ENCODE measurements around the gene COL9A2. TPM values are rescaled to one million over a fixed set of nuclear protein-coding genes. Genes with fewer than 3 reads are reported as not detected.
"Not testable (repeated sequence)": the region's sequence is repeated elsewhere in the genome, so short reads cannot be mapped to it uniquely, and the experiment has no call there.

The COL9A2 gene
- total RNA-seq = 1 to 10 TPM; 5.4 to 7.3 TPM

DNA sequence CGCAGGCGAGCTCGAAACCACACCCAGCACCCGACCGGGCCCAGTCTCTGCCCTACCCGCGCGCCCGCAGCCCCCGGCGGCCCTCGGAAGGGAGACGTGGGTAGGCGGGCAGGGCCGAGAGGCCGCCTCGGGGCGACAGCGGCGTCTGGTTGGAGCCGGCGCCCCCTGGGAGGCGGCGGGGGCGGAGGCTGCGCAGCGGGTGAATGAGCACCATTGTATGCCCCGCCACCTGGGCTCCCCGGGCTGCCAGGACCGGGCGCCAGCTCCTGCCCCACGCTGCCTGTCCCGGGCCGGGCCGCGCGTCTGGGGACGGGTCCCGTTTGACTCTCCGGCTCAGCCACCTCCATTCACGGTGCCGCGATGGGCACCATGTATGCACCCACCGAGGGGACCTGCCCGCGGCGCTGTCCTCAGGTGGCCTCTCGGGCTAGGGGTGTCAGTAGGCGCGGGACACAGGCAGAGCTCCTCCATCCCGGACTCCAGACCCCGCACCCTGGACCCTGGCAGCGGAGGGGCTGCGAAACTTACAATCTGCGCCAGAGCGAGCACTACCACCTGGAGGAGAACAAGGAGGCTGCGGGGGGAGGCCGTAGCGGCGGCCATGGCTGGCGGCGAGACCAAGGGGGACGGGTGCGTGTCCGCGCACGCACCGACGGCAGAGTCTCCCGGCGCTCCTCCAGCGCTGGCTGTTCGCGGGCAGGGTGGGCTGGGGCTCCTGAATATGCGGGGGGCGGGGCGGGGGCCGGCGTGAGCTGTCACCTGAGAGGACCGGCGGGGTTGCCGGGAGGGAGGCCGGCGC lies at the start of gene COL9A2:
Gene COL9A2 (minus strand): TSS at position 692 of the 799 bp plus-strand sequence. CDS start 89 bp downstream, at position 603.
- H3K9me3 Mint-ChIP-seq = no peaks in the 10 kb centered on the region
- DNase-seq (ENCODE audit: low spot score) (no peak), ATAC-seq (peak; percentile 71 to 81)
- peaks cover 17 to 19% of the 10 kb centered on the region in 2 donors for H3K4me1 Mint-ChIP-seq (ENCODE audit: low read depth in 2 of 2)
- H3K36me3 Mint-ChIP-seq = no peaks in the 10 kb centered on the region
- H3K4me3 Mint-ChIP-seq = peak within 1 kb of the TSS; percentile 85
- H3K27ac Mint-ChIP-seq = peak within 1 kb of the TSS in 1 of 2 donors; percentile 83
- H3K27me3 Mint-ChIP-seq = peaks cover 18 to 19% of the 10 kb centered on the region in 2 donors

DNA sequence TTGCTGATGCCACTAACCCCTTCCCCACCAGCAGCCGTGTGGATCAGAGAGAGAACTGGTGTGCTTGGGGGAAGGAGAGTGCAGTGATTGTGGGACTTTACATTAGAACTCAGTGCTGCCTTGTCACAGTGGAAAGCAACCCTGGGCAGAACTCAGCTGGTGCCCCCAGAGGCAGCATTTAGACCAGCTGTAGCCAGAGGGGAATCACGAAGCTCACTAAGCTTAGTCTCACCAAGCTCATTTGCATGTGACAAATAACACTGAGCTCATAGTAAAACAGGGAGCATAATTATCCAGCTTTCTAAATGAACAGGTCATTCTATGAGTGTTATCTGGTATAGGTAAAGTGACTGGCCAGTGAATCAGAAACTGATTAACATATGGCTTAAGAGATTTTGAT lies 46.6 kb upstream of the COL9A2 start:
- ATAC-seq (peak; percentile 85 to 97), DNase-seq (ENCODE audit: low spot score) (no peak)
- H3K27ac Mint-ChIP-seq = peak overlapping the region; percentile 24 to 40
- H3K4me1 Mint-ChIP-seq (ENCODE audit: low read depth in 2 of 2) = peaks cover 11 to 16% of the 10 kb centered on the region in 2 donors
- peaks cover 9% of the 10 kb centered on the region for H3K36me3 Mint-ChIP-seq
- H3K9me3 Mint-ChIP-seq = peaks cover 3% of the 10 kb centered on the region
- H3K27me3 Mint-ChIP-seq = peaks cover 0 to 3% of the 10 kb centered on the region in 2 donors
- no peak overlapping the region for H3K4me3 Mint-ChIP-seq

DNA sequence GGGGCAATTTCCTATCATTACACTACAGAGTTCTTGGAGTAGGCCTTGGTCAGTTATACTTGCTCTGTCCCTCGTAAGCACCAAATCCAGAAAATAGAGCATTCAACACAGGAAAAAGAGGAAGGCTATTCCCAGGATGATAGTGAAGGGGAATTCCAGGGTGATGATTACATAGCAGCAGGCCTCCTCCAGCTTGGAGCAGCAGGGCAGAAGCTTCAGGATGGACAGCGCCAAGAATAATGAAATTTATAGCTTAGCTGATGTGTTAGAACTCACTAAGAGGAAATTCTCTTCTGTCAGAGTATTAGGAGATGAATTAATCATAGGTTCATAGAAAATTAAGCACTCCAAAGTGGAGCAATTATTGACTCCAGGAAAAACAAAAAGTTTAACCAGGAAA lies 45.6 kb upstream of the COL9A2 start:
- Mint-ChIP-seq H3K27me3 (peaks cover 0 to 3% of the 10 kb centered on the region in 2 donors), H3K4me1 (ENCODE audit: low read depth in 2 of 2) (peaks cover 11 to 16% of the 10 kb centered on the region in 2 donors), H3K27ac (no peak overlapping the region), H3K9me3 (peaks cover 3% of the 10 kb centered on the region), H3K36me3 (peaks cover 12% of the 10 kb centered on the region), H3K4me3 (no peak overlapping the region)
- no peak for DNase-seq (ENCODE audit: low spot score)
- no peak for ATAC-seq

DNA sequence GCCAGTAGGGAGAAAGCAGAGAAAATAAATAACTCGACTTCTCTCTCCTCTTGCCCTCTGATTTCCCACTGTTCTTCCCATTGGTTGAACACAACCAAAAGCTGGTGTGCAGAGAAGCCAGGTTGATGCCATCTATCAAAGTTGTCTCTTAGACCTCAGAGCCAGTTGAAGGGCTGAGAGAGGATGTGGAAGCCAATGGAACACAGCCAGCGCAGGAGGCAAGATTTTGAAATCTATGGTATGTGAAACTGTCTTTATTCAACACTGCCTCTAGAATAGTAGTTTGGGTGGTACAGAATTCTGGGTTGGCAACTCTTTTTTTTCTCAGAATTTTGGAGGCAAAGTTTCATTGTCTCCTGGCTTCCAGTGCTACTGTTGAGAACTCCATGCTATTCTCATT lies 45.1 kb upstream of the COL9A2 start:
- H3K36me3 Mint-ChIP-seq = peaks cover 12% of the 10 kb centered on the region
- H3K27ac Mint-ChIP-seq = no peak overlapping the region
- peaks cover 0 to 3% of the 10 kb centered on the region in 2 donors for H3K27me3 Mint-ChIP-seq
- DNase-seq (ENCODE audit: low spot score) (no peak), ATAC-seq (no peak)
- H3K4me3 Mint-ChIP-seq = no peak overlapping the region
- peaks cover 11 to 16% of the 10 kb centered on the region in 2 donors for H3K4me1 Mint-ChIP-seq (ENCODE audit: low read depth in 2 of 2)
- peaks cover 3% of the 10 kb centered on the region for H3K9me3 Mint-ChIP-seq

DNA sequence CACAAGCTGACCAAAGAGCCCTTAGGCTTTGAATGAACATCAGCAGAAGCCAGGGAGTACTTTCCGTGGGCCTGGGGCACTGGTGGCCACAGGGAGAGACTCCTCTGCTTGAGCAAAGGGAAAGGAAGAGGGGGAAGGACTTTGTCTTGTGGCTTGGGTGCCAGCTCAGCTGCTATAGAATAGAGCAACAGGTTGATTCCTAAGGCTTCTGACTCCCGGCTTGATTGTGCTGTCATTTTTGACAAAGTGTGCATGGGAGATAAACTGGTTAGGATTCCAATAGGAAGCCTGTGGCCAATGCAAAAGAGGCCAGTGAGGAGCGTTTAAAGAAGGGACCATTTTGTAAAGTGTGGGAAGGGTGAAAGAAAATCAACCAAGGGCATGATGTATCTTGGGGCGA lies 44.6 kb upstream of the COL9A2 start:
- Mint-ChIP-seq H3K27ac (no peak overlapping the region), H3K4me3 (no peak overlapping the region), H3K9me3 (peaks cover 3% of the 10 kb centered on the region), H3K27me3 (peaks cover 0 to 3% of the 10 kb centered on the region in 2 donors), H3K36me3 (peaks cover 12% of the 10 kb centered on the region), H3K4me1 (ENCODE audit: low read depth in 2 of 2) (peaks cover 11 to 16% of the 10 kb centered on the region in 2 donors)
- ATAC-seq (no peak), DNase-seq (ENCODE audit: low spot score) (no peak)

DNA sequence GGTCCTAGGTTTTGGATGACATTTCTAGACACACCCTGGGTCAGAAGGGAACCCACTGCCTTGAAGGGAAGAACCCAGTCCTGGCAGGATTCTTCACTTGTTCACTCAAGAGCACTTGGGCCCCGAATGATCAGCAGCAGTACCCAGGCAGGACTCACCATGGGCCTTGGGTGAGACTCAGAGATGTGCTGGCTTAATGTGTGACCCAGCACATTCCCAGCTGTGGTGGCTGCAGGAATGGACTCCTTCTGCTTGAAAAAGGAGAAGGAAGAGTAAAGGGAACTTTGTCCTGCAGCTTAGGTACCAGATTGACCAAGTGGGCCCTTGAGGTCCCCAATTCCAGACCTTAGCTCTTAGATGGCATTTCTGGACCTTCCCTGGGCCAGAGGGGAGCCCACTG lies 44.1 kb upstream of the COL9A2 start:
- no peak overlapping the region for H3K27ac Mint-ChIP-seq
- peaks cover 3% of the 10 kb centered on the region for H3K9me3 Mint-ChIP-seq
- no peak overlapping the region for H3K4me3 Mint-ChIP-seq
- DNase-seq (ENCODE audit: low spot score) = no peak
- peaks cover 11 to 16% of the 10 kb centered on the region in 2 donors for H3K4me1 Mint-ChIP-seq (ENCODE audit: low read depth in 2 of 2)
- H3K36me3 Mint-ChIP-seq = peaks cover 12% of the 10 kb centered on the region
- H3K27me3 Mint-ChIP-seq = peaks cover 0 to 3% of the 10 kb centered on the region in 2 donors
- no peak for ATAC-seq

DNA sequence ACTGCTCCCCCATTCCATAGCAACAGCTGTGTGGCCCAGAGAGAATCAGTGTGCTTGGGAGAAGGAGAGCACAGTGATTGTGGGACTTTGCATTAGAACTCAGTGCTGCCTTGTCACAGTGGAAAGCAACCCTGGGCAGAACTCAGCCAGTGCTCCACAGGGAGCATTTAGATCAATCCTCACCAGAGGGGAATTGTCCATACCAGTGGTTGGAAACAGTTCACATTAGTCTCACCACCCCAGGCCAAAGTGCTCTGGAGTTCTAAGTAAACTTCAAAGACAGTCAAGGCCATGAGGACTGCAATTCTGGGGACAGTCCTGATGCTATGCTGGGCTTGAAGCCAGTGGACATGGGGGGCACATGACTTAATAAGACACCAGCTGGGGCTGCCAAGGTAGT lies 43.5 kb upstream of the COL9A2 start:
- H3K27me3 Mint-ChIP-seq = peaks cover 0 to 6% of the 10 kb centered on the region in 2 donors
- peaks cover 11 to 18% of the 10 kb centered on the region in 2 donors for H3K4me1 Mint-ChIP-seq (ENCODE audit: low read depth in 2 of 2)
- H3K4me3 Mint-ChIP-seq = no peak overlapping the region
- no peak overlapping the region for H3K27ac Mint-ChIP-seq
- ATAC-seq (no peak), DNase-seq (ENCODE audit: low spot score) (no peak)
- H3K36me3 Mint-ChIP-seq = peaks cover 12% of the 10 kb centered on the region
- peaks cover 3% of the 10 kb centered on the region for H3K9me3 Mint-ChIP-seq

DNA sequence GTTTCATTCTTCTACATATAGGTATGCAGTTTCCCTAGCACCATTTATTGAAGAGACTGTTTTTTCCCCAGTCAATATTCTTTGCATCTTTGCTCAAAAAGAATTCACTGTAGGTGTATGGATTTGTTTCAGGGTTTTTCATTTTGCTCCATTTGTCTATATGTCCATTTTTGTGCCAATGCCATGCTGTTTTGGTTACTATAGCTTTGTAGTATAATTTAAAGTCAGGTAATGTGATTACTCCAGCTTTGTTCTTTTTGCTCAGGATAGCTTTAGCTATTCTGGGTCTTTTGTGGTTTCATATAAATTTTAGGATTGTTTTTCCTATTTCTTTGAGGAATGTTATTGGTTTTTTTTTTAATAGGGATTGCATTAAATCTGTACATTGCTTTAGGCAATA lies 40.5 kb upstream of the COL9A2 start:
- Mint-ChIP-seq H3K4me1 (ENCODE audit: low read depth in 2 of 2) (peaks cover 0 to 9% of the 10 kb centered on the region in 2 donors), H3K36me3 (peaks cover 12% of the 10 kb centered on the region), H3K9me3 (peaks cover 3% of the 10 kb centered on the region), H3K27me3 (peaks cover 0 to 6% of the 10 kb centered on the region in 2 donors), H3K4me3 (no peak overlapping the region), H3K27ac (no peak overlapping the region)
- no peak for DNase-seq (ENCODE audit: low spot score)
- ATAC-seq = no peak

DNA sequence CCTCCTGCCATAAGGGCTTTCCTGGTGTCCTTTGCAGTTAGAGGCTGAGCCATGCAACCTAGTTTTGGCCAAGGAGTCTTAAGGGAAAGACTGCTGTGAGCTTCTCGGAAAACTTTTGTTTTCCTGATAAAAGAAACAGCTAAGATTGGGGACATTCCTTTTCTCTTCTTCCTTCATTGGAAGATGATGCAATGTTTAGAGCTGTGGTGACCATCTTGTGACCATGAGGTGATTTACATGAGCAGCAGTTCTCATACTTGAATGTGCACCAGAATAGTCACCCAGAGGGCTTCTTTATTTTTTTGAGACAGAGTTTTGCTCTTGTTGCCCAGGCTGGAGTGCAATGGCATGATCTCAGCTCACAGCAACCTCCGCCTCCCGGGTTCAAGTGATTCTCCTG lies 36.0 kb upstream of the COL9A2 start:
- no peak overlapping the region for H3K4me3 Mint-ChIP-seq
- no peaks in the 10 kb centered on the region for H3K36me3 Mint-ChIP-seq
- peaks cover 0 to 4% of the 10 kb centered on the region in 2 donors for H3K27me3 Mint-ChIP-seq
- H3K9me3 Mint-ChIP-seq = no peaks in the 10 kb centered on the region
- H3K27ac Mint-ChIP-seq = no peak overlapping the region
- ATAC-seq (no peak), DNase-seq (ENCODE audit: low spot score) (no peak)
- peaks cover 0 to 2% of the 10 kb centered on the region in 2 donors for H3K4me1 Mint-ChIP-seq (ENCODE audit: low read depth in 2 of 2)

DNA sequence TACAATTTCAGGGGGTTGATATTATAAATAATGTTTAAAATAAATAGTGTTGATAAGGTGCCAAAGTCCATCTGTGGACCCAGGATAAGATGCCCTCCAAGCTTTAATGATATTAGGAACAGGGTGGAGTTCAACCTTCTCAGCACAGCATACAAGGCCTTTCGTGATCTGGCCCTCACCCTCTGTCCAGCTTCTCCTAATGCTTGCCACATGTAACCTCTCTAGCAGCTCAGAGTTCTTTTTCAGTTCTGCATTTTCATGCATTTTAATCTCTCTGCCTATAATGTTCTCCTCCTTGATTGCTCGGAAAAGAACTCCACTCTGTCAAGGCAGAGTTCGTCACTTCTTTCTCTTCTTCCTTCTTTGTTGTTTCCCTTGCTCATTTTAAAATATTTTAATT lies 35.0 kb upstream of the COL9A2 start:
- H3K27ac Mint-ChIP-seq = no peak overlapping the region
- no peak overlapping the region for H3K4me3 Mint-ChIP-seq
- DNase-seq (ENCODE audit: low spot score) (no peak), ATAC-seq (no peak)
- peaks cover 0 to 4% of the 10 kb centered on the region in 2 donors for H3K27me3 Mint-ChIP-seq
- H3K36me3 Mint-ChIP-seq = no peaks in the 10 kb centered on the region
- H3K4me1 Mint-ChIP-seq (ENCODE audit: low read depth in 2 of 2) = peaks cover 0 to 2% of the 10 kb centered on the region in 2 donors
- H3K9me3 Mint-ChIP-seq = no peaks in the 10 kb centered on the region

DNA sequence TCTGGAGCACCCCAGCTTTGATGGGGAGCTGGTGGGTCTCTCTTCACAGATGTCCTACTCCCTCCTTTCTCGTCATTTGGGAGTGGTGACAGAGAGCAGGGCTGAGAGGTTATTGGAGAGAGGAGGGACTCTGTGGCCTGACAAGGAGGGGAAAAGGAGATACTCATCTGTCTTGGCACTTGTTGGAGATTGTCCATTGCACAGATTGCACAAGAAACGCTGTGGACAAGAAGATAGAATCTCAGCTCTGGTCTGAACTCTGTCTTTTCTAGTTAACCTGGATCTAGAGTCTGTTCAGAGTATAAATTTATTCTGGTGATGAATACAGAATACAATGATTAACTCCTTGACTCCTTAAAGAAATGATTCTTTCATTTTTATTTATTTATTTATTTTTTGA lies 34.0 kb upstream of the COL9A2 start:
- H3K27me3 Mint-ChIP-seq = peaks cover 0 to 3% of the 10 kb centered on the region in 2 donors
- H3K9me3 Mint-ChIP-seq = no peaks in the 10 kb centered on the region
- no peak for DNase-seq (ENCODE audit: low spot score)
- ATAC-seq = no peak
- H3K27ac Mint-ChIP-seq = no peak overlapping the region
- peaks cover 0 to 2% of the 10 kb centered on the region in 2 donors for H3K4me1 Mint-ChIP-seq (ENCODE audit: low read depth in 2 of 2)
- no peak overlapping the region for H3K4me3 Mint-ChIP-seq
- H3K36me3 Mint-ChIP-seq = no peaks in the 10 kb centered on the region

DNA sequence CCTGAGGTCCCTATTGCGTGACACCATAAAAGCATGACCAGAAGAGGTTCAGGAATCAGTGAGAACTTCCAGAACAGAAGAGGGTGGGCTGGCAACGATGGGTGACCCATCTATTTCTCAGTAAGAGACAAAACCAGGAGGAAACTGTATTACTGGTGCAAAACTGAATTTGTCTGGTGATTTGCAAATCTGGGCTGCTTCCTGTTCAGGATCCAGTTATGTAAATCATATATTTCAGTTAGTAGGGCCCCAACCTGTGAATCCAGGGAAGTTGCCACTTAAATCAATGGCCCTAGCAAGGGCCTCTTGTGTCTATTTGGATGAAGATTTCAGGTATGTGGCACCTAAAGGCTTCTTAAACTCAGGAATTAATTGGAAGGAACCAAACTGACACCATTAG lies 33.3 kb upstream of the COL9A2 start:
- Mint-ChIP-seq H3K4me1 (ENCODE audit: low read depth in 2 of 2) (no peaks in the 10 kb centered on the region), H3K27me3 (no peaks in the 10 kb centered on the region), H3K4me3 (no peak overlapping the region), H3K27ac (no peak overlapping the region), H3K9me3 (no peaks in the 10 kb centered on the region), H3K36me3 (no peaks in the 10 kb centered on the region)
- ATAC-seq (no peak), DNase-seq (ENCODE audit: low spot score) (no peak)

DNA sequence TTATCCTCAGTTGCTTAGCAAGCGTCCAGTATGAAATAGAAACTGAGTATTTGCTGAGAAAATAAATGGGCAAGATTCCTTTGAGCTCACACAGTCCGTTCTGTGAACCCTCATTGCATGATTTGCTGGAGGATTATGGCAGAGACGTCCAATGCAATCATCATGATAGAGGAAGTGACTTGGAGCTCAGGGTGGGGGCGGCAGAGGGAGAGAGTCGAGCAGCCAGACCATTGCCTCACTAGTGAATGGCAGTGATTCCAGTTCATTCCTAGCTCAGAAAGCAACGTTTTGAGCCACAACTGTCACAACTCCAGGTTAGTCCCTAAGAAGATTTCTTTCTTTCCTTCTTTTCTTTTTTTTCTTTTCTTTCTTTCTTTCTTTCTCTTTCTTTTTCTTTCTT lies 27.5 kb upstream of the COL9A2 start:
- peaks cover 0 to 7% of the 10 kb centered on the region in 2 donors for H3K27me3 Mint-ChIP-seq
- peak overlapping the region; percentile 8 to 97 for H3K27ac Mint-ChIP-seq
- H3K4me1 Mint-ChIP-seq (ENCODE audit: low read depth in 2 of 2) = peaks cover 37 to 47% of the 10 kb centered on the region in 2 donors
- no peak for ATAC-seq
- H3K36me3 Mint-ChIP-seq = no peaks in the 10 kb centered on the region
- no peaks in the 10 kb centered on the region for H3K9me3 Mint-ChIP-seq
- no peak for DNase-seq (ENCODE audit: low spot score)
- H3K4me3 Mint-ChIP-seq = peak overlapping the region; percentile 9

DNA sequence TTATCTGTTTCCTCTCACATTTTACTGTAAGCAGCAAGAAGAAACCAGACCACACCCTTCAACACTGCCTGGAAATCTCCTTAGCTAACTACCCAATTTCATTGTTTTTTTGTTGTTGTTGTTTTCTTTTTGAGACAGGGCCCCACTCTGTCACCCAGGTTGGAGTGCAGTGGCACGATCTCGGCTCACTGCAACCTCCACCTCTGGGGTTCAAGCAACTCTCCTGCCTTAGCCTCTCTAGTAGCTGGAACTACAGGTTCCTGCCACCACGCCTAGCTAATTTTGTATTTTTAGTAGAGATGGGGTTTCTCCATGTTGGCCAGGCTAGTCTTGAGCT lies 25.3 kb upstream of the COL9A2 start:
- DNase-seq (ENCODE audit: low spot score); ATAC-seq; H3K36me3 Mint-ChIP-seq; H3K9me3 Mint-ChIP-seq: not testable (repeated sequence)
- H3K4me3 Mint-ChIP-seq = peak overlapping the region; percentile 83
- peaks cover 0 to 10% of the 10 kb centered on the region in 2 donors for H3K27me3 Mint-ChIP-seq
- H3K4me1 Mint-ChIP-seq (ENCODE audit: low read depth in 2 of 2) = peaks cover 44 to 55% of the 10 kb centered on the region in 2 donors
- H3K27ac Mint-ChIP-seq = peak overlapping the region; percentile 89 to 97

Measured in natural killer cell treated with Interleukin-12 subunit alpha and Interleukin-12 subunit beta and Interleukin-15 and Interleukin-18, amount 100 ng/mL, for 72 hours (primary cell).